Measurements from ENCODE around the gene IRF2BP1. TPM values are rescaled to one million over a fixed set of nuclear protein-coding genes. Genes with fewer than 3 reads are reported as not detected.
A peak's percentile ranks its signal among the peaks of the same experiment; 100 is the strongest.

IRF2BP1 gene, protein sequence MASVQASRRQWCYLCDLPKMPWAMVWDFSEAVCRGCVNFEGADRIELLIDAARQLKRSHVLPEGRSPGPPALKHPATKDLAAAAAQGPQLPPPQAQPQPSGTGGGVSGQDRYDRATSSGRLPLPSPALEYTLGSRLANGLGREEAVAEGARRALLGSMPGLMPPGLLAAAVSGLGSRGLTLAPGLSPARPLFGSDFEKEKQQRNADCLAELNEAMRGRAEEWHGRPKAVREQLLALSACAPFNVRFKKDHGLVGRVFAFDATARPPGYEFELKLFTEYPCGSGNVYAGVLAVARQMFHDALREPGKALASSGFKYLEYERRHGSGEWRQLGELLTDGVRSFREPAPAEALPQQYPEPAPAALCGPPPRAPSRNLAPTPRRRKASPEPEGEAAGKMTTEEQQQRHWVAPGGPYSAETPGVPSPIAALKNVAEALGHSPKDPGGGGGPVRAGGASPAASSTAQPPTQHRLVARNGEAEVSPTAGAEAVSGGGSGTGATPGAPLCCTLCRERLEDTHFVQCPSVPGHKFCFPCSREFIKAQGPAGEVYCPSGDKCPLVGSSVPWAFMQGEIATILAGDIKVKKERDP
- total RNA-seq = 14.8 and 17.5 TPM in 2 replicates

DNA sequence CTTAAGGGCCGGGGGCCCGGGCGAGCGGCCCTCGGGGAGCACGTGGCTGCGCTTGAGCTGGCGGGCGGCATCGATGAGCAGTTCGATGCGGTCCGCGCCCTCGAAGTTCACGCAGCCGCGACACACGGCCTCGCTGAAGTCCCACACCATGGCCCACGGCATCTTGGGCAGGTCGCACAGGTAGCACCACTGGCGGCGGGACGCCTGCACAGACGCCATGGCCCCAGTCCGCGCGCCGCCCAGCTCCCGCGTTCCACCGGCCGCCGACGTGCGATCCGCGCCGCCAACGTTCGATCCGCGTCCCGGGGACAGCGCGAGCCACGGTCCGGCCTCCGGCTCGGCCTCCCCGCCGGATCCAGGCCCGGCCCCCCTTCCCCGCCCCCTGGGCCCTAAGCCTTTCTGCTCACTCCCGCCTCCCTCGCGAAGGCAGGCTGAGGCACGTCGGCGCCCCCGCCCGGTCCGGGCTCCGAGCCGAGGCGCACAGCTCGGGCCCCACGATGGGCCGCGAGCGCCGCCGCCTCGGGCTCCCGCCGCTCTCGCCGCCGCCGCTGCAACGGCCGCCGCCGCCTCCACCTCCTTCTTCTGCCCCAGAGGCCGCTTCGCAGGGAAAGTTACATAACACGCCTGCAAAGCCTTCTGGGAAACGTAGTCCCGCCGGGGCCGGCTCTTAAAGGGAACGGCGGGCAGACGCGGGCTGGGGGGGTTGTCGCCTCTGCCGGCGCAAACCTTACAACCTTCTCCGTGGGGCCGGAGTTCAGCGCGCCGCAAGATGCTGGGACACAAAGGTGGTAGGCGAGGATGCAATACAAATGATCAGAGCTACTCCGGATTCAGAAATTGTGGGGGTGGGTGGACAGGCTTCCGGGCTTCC, at the start of gene IRF2BP1:
TSS of gene IRF2BP1 (minus strand) at position 586 of the 871 bp plus-strand sequence. CDS start at position 219, 367 bp downstream.
- Mint-ChIP-seq H3K4me3 (peak within 1 kb of the TSS; percentile 92), H3K27ac (peak within 1 kb of the TSS; percentile 94), H3K9me3 (no peaks in the 10 kb centered on the region), H3K4me1 (peaks cover 33% of the 10 kb centered on the region), H3K36me3 (ENCODE audit: low read depth) (peaks cover 17% of the 10 kb centered on the region), H3K27me3 (no peaks in the 10 kb centered on the region)
- intact Hi-C loops (cut with micrococcal nuclease) = loop anchor here (1.0 to 10.0 kb wide), 7 partner anchors 17 to 459 kb away; partner anchors contain the start of genes CCDC61, FBXO46, MYPOP and PPP5C
- CTCF ChIA-PET = interaction anchor here (0.6 to 1.4 kb wide), 4 partner anchors 13 to 69 kb away, joined by 3 to 4 read pairs (median 4); partner anchors contain the start of genes FOXA3 and MYPOP
- TF ChIP-seq, protein P1, sequence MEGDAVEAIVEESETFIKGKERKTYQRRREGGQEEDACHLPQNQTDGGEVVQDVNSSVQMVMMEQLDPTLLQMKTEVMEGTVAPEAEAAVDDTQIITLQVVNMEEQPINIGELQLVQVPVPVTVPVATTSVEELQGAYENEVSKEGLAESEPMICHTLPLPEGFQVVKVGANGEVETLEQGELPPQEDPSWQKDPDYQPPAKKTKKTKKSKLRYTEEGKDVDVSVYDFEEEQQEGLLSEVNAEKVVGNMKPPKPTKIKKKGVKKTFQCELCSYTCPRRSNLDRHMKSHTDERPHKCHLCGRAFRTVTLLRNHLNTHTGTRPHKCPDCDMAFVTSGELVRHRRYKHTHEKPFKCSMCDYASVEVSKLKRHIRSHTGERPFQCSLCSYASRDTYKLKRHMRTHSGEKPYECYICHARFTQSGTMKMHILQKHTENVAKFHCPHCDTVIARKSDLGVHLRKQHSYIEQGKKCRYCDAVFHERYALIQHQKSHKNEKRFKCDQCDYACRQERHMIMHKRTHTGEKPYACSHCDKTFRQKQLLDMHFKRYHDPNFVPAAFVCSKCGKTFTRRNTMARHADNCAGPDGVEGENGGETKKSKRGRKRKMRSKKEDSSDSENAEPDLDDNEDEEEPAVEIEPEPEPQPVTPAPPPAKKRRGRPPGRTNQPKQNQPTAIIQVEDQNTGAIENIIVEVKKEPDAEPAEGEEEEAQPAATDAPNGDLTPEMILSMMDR (IDR thresholded peaks at IDR 0.05) = no peak
- peak; percentile 69 for ATAC-seq (ENCODE audit: low read depth)
- POLR2A ChIA-PET = interaction anchor here (0.6 to 5.0 kb wide), 17 partner anchors 14 to 1662 kb away, joined by 3 to 60 read pairs (median 4); partner anchors contain the start of genes CCDC61, FOXA3, MYPOP and PPP1R13L
- DNase-seq = peak; percentile 87

- no peaks in the 10 kb centered on the region for H3K9me3 Mint-ChIP-seq
- H3K27ac Mint-ChIP-seq = no peak overlapping the region
- ATAC-seq (ENCODE audit: low read depth) = no peak
- intact Hi-C loops (cut with micrococcal nuclease) = no loop called here
- H3K4me1 Mint-ChIP-seq = no peaks in the 10 kb centered on the region
- POLR2A ChIA-PET = no interaction called here
- CTCF ChIA-PET = no interaction called here
- H3K27me3 Mint-ChIP-seq = peaks cover 53% of the 10 kb centered on the region
- no peak for DNase-seq
- H3K36me3 Mint-ChIP-seq (ENCODE audit: low read depth) = no peaks in the 10 kb centered on the region
- TF ChIP-seq, protein P1 (IDR thresholded peaks at IDR 0.05) = no peak
- H3K4me3 Mint-ChIP-seq = no peak overlapping the region
These were observed 49.3 kb upstream of the IRF2BP1 start for GRCh38 chr19:45935267-45935666.

GRCh38 chr19:45934551-45935230, 48.8 kb upstream of the IRF2BP1 start:
- H3K4me1 Mint-ChIP-seq = no peaks in the 10 kb centered on the region
- DNase-seq (no peak), ATAC-seq (ENCODE audit: low read depth) (no peak)
- intact Hi-C loops (cut with micrococcal nuclease) = no loop called here
- TF ChIP-seq, protein P1 (IDR thresholded peaks at IDR 0.05) = no peak
- no peaks in the 10 kb centered on the region for H3K9me3 Mint-ChIP-seq
- POLR2A ChIA-PET = no interaction called here
- H3K4me3 Mint-ChIP-seq = no peak overlapping the region
- CTCF ChIA-PET = no interaction called here
- H3K27me3 Mint-ChIP-seq = peaks cover 53% of the 10 kb centered on the region
- H3K36me3 Mint-ChIP-seq (ENCODE audit: low read depth) = no peaks in the 10 kb centered on the region
- no peak overlapping the region for H3K27ac Mint-ChIP-seq

DNA sequence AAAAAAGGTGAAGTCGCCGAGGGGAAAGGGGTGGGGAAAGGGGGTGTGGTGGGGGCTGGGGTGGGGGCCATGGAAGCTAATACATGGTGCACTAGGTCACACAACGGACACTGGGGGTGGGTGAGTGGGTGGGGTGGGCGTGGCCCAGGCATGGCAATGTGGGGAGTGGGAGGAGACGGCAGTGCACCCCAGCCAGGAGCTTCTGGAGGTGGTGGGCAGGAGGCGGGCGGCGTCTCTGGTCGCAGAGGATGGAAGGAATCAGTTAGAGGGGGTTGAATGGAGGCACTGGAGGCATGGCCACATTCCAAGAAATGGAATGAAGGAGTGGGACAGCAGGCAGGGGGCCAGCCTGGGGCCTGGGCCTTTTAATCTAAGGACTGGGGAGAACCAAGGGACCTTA, 47.8 kb upstream of the IRF2BP1 start:
- TF ChIP-seq, protein P1 (IDR thresholded peaks at IDR 0.05) = no peak
- Mint-ChIP-seq H3K27me3 (peaks cover 50% of the 10 kb centered on the region), H3K27ac (no peak overlapping the region), H3K9me3 (no peaks in the 10 kb centered on the region), H3K4me3 (no peak overlapping the region), H3K4me1 (no peaks in the 10 kb centered on the region), H3K36me3 (ENCODE audit: low read depth) (no peaks in the 10 kb centered on the region)
- DNase-seq (no peak), ATAC-seq (ENCODE audit: low read depth) (no peak)
- intact Hi-C loops (cut with micrococcal nuclease) = no loop called here
- CTCF ChIA-PET = no interaction called here
- POLR2A ChIA-PET = no interaction called here
